GM12872 (cell line): ENCODE measurements around the gene PIK3C2G.

Source experiments
- TF ChIP-seq, protein P1 (sequence below): IDR thresholded peaks from 3 replicates; pipeline ENCODE4 v1.5.1; 2011; ENCODE audit warnings: low read depth, mild to moderate bottlenecking, low read length, moderate library complexity; ENCODE audit not compliant: insufficient read depth

The PIK3C2G gene

DNA sequence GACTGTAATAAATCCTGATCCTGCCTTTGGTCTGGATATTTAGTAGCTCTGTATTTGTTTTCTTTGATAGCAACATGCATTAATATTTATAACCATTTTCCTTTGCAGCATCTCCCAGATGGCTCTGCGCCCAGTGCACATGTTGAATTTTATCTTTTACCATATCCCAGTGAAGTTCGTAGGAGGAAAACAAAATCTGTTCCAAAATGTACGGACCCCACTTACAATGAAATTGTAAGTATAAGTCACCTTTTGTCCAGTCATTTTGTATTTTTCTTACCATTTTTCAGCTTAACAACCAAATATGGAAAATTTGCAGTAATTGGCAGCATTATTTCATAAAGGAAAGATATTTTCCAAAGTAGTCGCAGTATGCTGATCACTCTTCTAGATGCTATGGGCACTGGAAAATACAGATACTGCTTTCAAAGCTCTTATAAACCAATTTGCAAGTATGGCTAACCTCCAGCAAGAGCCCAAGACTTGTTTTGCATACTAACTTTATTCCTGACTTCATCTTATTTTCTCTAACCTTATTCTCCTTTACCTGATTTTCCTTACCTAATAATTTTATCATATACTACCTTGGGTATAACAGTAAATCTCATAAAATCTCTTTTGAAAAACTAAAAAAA is 379.1 kb downstream of the PIK3C2G start:
- TF ChIP-seq, protein P1, sequence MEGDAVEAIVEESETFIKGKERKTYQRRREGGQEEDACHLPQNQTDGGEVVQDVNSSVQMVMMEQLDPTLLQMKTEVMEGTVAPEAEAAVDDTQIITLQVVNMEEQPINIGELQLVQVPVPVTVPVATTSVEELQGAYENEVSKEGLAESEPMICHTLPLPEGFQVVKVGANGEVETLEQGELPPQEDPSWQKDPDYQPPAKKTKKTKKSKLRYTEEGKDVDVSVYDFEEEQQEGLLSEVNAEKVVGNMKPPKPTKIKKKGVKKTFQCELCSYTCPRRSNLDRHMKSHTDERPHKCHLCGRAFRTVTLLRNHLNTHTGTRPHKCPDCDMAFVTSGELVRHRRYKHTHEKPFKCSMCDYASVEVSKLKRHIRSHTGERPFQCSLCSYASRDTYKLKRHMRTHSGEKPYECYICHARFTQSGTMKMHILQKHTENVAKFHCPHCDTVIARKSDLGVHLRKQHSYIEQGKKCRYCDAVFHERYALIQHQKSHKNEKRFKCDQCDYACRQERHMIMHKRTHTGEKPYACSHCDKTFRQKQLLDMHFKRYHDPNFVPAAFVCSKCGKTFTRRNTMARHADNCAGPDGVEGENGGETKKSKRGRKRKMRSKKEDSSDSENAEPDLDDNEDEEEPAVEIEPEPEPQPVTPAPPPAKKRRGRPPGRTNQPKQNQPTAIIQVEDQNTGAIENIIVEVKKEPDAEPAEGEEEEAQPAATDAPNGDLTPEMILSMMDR: no peak

DNA sequence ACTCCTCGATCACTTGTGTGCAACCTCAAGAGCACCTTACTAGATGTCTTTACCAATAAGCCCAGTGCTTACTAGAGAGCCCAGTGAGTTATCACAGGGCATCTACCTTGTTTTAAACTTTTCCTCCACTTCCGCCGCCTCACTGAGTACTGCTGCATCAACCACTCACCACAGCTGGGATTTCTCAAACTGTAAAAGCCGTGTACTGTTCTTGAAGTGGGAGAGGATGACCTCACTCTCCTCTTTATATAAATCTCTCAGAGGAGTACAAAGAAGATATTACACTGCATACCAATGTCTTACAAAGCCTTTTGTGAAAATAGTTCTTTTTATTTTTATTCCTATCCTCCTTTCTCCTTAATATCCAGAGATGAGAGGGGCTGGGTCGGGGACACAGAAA is 382.4 kb downstream of the PIK3C2G start:
- TF ChIP-seq, protein P1: no peak

DNA sequence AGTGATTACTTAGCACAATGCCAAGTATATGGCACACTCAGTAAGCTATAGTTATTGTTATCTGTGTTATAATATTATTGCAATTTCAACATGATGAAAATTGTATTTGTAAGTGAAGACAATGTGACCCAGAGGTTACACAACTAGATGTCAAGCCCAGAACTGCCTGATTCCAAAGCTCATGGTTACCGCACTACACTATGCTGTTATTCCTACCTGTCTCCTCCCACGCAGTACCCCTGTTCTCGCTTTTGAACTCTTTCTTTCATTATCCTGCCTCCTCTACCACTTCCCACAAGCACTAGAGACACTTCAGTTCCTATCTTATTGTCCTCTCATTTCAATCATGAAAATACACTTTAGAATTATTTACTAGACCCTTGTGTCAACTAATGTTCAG is 383.2 kb downstream of the PIK3C2G start:
- TF ChIP-seq, protein P1: no peak

DNA sequence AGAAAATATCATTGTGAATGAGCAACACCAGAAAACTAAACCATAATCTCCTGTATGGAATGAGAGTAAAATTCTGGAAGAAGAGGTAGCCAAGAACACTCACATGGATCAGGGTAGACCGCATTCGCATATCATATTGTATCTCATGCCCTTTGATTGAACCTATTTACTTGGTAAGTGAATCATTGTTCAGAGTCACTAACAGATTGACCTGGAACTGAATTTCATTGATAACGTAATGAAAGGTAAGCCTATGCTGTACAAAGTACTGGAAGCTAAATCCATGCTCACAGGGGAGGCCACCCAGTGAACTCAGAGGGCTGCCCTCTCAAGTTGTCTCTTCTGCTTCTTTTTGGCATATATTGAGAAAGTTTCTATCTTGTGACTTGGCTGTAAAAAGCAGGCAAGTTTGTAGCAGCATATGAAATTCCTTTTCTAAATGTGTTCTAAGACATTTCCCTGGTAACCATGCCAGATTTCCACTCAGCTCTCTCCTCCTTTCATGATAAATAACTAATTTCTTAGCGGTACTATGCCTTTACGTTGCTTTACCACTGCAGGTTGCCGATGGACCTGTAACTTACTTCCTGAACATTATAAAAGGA is 385.1 kb downstream of the PIK3C2G start:
- TF ChIP-seq, protein P1: no peak

DNA sequence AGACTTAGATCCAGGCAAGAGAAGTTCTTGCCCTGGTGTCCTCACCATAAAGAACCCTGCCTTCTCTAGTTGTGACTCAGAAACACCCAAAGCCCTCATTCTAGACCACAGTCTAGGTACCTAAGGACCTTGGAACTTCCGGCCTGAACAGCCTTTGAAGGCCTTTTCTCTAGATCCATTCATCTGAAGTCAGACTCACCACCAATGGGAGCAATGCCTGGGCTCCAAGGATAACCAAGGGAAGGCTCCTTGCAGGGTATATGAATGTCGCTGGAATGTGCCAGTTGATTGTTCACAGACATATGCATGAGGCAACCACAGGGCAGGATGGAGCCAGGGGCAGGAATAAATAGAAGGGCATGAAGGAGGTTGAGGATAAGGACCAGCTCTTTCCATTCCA is 390.2 kb downstream of the PIK3C2G start:
- TF ChIP-seq, protein P1: no peak

DNA sequence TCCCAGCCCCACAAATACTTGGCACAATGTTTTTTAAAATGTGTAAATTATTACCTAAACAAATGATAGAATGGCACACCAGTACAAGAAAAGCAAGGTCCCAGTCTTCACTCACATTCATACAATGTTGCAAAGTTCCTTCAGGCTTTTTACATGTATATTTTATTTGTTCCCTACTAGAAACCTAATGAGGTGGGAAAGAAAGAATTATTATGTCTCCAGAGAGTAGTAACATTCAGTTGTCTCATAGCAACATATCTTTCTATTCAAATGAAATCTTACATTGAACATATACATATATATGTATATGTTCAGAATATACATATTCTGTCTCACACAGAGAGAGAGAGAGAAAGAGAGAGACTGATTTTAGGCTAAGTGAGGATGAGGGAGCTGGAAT is 391.3 kb downstream of the PIK3C2G start:
- TF ChIP-seq, protein P1: no peak

DNA sequence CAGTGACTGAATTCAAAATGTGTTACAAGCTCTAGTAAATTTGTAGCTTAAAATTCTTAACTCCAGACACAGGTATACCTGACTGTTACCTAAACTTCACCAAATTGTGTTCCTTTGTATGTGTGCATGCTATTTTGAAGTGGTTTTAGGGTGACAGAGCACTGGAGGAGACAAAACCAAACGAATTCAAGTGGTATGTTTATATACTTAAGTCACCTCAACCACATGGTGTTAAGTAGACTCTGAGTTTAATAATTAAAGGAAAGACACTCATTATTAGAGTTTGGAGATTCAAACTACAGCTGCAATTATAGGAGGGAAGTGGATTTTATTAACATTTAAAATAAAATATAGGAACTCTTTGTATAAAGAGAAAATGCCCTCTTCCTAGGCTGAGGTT is 392.1 kb downstream of the PIK3C2G start:
- TF ChIP-seq, protein P1: no peak
